HepG2 (cell line): ENCODE measurements around the gene GNG4. TPM values are rescaled to one million over a fixed set of nuclear protein-coding genes. Genes with fewer than 3 reads are reported as not detected.

Experiments used
- ATAC-seq: fragments of 200-7000 bp; cut with Tn5 transposase; 3 replicates; pipeline ENCODE4 v1.9.1; 2020; ENCODE audit warnings: mild to moderate bottlenecking, moderate library complexity
- BruUV-seq: library from RNA; stranded (reverse); fragments of 400-500 nt; replicated peaks from 2 replicates; lab custom pipeline; 2021; lab: Mats Ljungman, UMichigan
- CTCF ChIA-PET: fragments of 300-600 bp; formaldehyde crosslinking; extraction: SDS; loops from one replicate; lab custom pipeline; 2021; ENCODE audit warnings: low total read pairs, inconsistent platforms, low intra/inter-chr PET ratio; lab: Yijun Ruan, JAX
- POLR2A ChIA-PET: fragments of 350-600 bp; sonication (Branson Sonifier 250); formaldehyde crosslinking; loops from one replicate; lab custom pipeline; 2020; ENCODE audit warnings: antibody characterized with exemption, inconsistent platforms; lab: Yijun Ruan, JAX
- DNase-seq: peaks from one replicate; pipeline ENCODE4 v3.0.0-alpha.2; 2015; ENCODE audit warnings: low spot score
- FAIRE-seq: peaks from 3 replicates; lab custom pipeline; 2011; peaks lifted over from hg19 to GRCh38; lab: Jason Lieb, UNC
- H2AFZ ChIP-seq: one replicate; pipeline ENCODE4 v1.6.1; 2011; ENCODE audit warnings: low read length, inconsistent platforms
- H3K27ac ChIP-seq: fragments of 300-600 bp; 3 replicates; pipeline ENCODE4 v1.8.0; 2011; ENCODE audit warnings: mixed run types, mild to moderate bottlenecking, mixed read lengths, low read length, inconsistent platforms; ENCODE audit not compliant: insufficient read depth; ENCODE audit errors: extremely low read length
- H3K27me3 ChIP-seq, 2 experiments: fragments of 200-600 bp in 1 of 2; 2 replicates in 1 of 2; 3 replicates in 1 of 2; pipeline versions ENCODE4 v1.6.0 to v1.8.0; 2011; ENCODE audit warnings: low read length in 2 of 2, mild to moderate bottlenecking in 2 of 2, moderate library complexity in 2 of 2, inconsistent platforms in 1 of 2; ENCODE audit not compliant: insufficient read depth in 2 of 2, control insufficient read depth in 1 of 2
- H3K36me3 ChIP-seq, 2 experiments: fragments of 200-600 bp in 1 of 2; replicated peaks in 1 of 2; 2 replicates in 1 of 2; 3 replicates in 1 of 2; pipeline versions ENCODE4 v1.5.1 to v1.8.0; 2011; ENCODE audit warnings: low read length in 2 of 2, inconsistent platforms in 1 of 2; ENCODE audit not compliant: insufficient read depth in 2 of 2, control insufficient read depth in 1 of 2
- H3K4me1 ChIP-seq: 2 replicates; pipeline ENCODE4 v1.5.1; 2012; ENCODE audit warnings: low read length, inconsistent platforms; ENCODE audit not compliant: insufficient read depth
- H3K4me2 ChIP-seq: 2 replicates; pipeline ENCODE4 v1.6.0; 2011; ENCODE audit warnings: low read depth, low read length, inconsistent platforms
- H3K4me3 ChIP-seq, 3 experiments: fragments of 200-600 bp in 1 of 3; sonication (generic), shearing (Covaris generic) in 1 of 3; replicated peaks in 1 of 3; 2 replicates each; pipeline ENCODE4 v1.5.1; 2011 to 2016; ENCODE audit warnings: low read length in 3 of 3, inconsistent platforms in 2 of 3, low read depth in 2 of 3, mild to moderate bottlenecking in 2 of 3, control low read depth in 1 of 3, mixed read lengths in 1 of 3; ENCODE audit not compliant: insufficient read depth in 1 of 3
- H3K79me2 ChIP-seq: one replicate; pipeline ENCODE4 v1.6.1; 2011; ENCODE audit warnings: low read length, inconsistent platforms; ENCODE audit not compliant: insufficient read depth
- H3K9ac ChIP-seq: 2 replicates; pipeline ENCODE4 v1.6.0; 2011; ENCODE audit warnings: mild to moderate bottlenecking, low read depth, low read length, inconsistent platforms; ENCODE audit not compliant: insufficient read depth
- H3K9me3 ChIP-seq: 2 replicates; pipeline ENCODE4 v1.5.1; 2012; ENCODE audit warnings: mild to moderate bottlenecking, low read length
- H4K20me1 ChIP-seq: 2 replicates; pipeline ENCODE4 v1.6.0; 2011; ENCODE audit warnings: inconsistent platforms, mild to moderate bottlenecking, low read length, moderate library complexity; ENCODE audit not compliant: insufficient read depth
- CREB1 ChIP-seq, 2 experiments: fragments of 450-650 bp in 1 of 2; IDR thresholded peaks; 2 replicates each; pipeline ENCODE4 v1.6.1; 2016 to 2017; ENCODE audit warnings: control low read depth in 1 of 2, mild to moderate bottlenecking in 1 of 2, missing compliant biosample characterization in 1 of 2, missing genetic modification characterization in 1 of 2
- FOXP1 ChIP-seq, 2 experiments: fragments of 450-650 bp in 1 of 2; IDR thresholded peaks; 2 replicates each; pipeline ENCODE4 v1.6.1; 2017 to 2018; ENCODE audit warnings: antibody characterized with exemption in 1 of 2
- ISX ChIP-seq: sonication (generic); formaldehyde crosslinking; conservative IDR thresholded peaks from 2 replicates; pipeline ENCODE4 v1.5.0; 2020; ENCODE audit warnings: missing genetic modification reagents
- ZFX ChIP-seq: sonication (generic); formaldehyde crosslinking; IDR thresholded peaks from 2 replicates; pipeline ENCODE4 v1.4.0; 2020; ENCODE audit warnings: mild to moderate bottlenecking, low read depth, missing genetic modification reagents, moderate library complexity
- ZNF484 ChIP-seq: sonication (generic); formaldehyde crosslinking; IDR thresholded peaks from 2 replicates; pipeline ENCODE4 v1.5.1; 2020; ENCODE audit warnings: mild to moderate bottlenecking, low read depth, missing genetic modification reagents, borderline replicate concordance
- WGBS: methylation state at CpG from one replicate; pipeline ENCODE4 v1.1.6; 2017; ENCODE audit warnings: low lambda C conversion rate; 5-methylcytosine and 5-hydroxymethylcytosine counted together
- in situ Hi-C: cut with HindIII; loops from 2 replicates; pipeline ENCODE4 v1.10.0; 2017; ENCODE audit warnings: low pct_unique_long_range_greater_than_20kb; ENCODE audit not compliant: extremely low pct_ligation_motif_present
- intact Hi-C: fragments of 100-400 bp; cut with micrococcal nuclease; formaldehyde crosslinking; loops from one replicate; pipeline ENCODE4 v1.10.0; 2022; ENCODE audit not compliant: unreplicated experiment
- polyA plus RNA-seq, 8 experiments: library from polyadenylated mRNA; depleted of rRNA in 3 of 8; stranded (reverse) in 7 of 8; unstranded in 1 of 8; fragments of >200 nt; fragmentation: Illumina TruSeq in 4 of 8; extraction: Trizol in 4 of 8; gene quantifications; 2 replicates each; pipeline versions ENCODE4 v1.2.1 to v1.2.3, GENCODE V29; 2011 to 2016; ENCODE audit warnings: low read depth in 4 of 8, missing spikeins in 1 of 8, mixed read lengths in 1 of 8; ENCODE audit not compliant: insufficient read depth in 1 of 8
- total RNA-seq, 5 experiments: library from RNA; depleted of rRNA; stranded (reverse); fragments of >200 nt; fragmentation: Illumina TruSeq; extraction: Trizol; gene quantifications; 2 replicates each; pipeline ENCODE4 v1.2.3, GENCODE V29; 2016; ENCODE audit warnings: low read depth in 1 of 5
- TF ChIP-seq, protein P1 (sequence below), 2 experiments: sonication (generic) in 1 of 2; formaldehyde crosslinking in 1 of 2; IDR thresholded peaks; 2 replicates each; pipeline versions ENCODE4 v1.6.1 to v1.9.0; 2014 to 2022; ENCODE audit warnings: antibody characterized with exemption in 1 of 2, borderline replicate concordance in 1 of 2, inconsistent platforms in 1 of 2, low read depth in 1 of 2, missing genetic modification reagents in 1 of 2
- TF ChIP-seq, protein P2 (sequence below): sonication (generic); formaldehyde crosslinking; IDR thresholded peaks from 2 replicates; pipeline ENCODE4 v1.8.1; 2023; ENCODE audit warnings: mild to moderate bottlenecking, missing genetic modification reagents
- TF ChIP-seq, protein P3 (sequence below): sonication (generic); formaldehyde crosslinking; IDR thresholded peaks from 2 replicates; pipeline ENCODE4 v1.4.0; 2020; ENCODE audit warnings: mild to moderate bottlenecking, missing genetic modification reagents, borderline replicate concordance

Gene GNG4
- total and polyA plus RNA-seq, 2 of the 13 experiments (the other 11 are each of a cell fraction or from before 2014, with no cell fraction given) = 27.1 to 69.5 TPM

DNA sequence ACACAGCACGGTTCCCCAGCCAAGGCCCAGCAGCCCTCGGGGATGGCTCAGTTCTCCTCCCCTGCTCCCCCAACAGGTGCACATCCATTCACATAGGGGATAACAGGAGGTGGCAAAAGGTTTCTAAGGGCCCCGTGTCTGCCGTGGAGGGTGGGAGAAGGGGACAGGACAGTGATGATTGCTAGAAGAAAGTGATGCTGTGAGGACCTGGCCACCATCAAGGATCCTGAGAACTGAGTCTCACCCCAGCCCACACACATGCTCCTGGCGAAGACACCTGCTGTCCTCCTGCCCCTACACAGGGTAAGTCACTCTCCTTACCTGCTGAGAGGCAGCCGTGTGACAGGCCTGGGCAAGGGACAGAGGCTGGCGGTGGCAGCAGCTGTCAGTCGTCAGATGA, 54.5 kb downstream of the GNG4 start:
- H3K4me1 ChIP-seq = no peaks in the 10 kb centered on the region
- in situ Hi-C loops = no loop called here
- ChIA-PET POLR2A (no interaction called here), CTCF (no interaction called here)
- intact Hi-C loops = no loop called here
- no TSS peak for BruUV-seq
- no peak overlapping the region for H3K4me3 ChIP-seq
- 84% methylated on average over 5 of the region's 8 CpGs for WGBS
- no peaks in the 10 kb centered on the region for H3K27me3 ChIP-seq
- H2AFZ ChIP-seq = no peak overlapping the region
- H3K4me2 ChIP-seq = no peak overlapping the region
- no peaks in the 10 kb centered on the region for H4K20me1 ChIP-seq
- H3K9ac ChIP-seq = no peak overlapping the region
- no peaks in the 10 kb centered on the region for H3K9me3 ChIP-seq
- H3K27ac ChIP-seq = no peak overlapping the region
- ATAC-seq = no peak
- H3K36me3 ChIP-seq = peaks cover 7 to 17% of the 10 kb centered on the region in 2 experiments; a peak in 3 of 5 replicates
- no peaks in the 10 kb centered on the region for H3K79me2 ChIP-seq
- no peak for FAIRE-seq
- DNase-seq = no peak
- TF ChIP-seq, protein P1, sequence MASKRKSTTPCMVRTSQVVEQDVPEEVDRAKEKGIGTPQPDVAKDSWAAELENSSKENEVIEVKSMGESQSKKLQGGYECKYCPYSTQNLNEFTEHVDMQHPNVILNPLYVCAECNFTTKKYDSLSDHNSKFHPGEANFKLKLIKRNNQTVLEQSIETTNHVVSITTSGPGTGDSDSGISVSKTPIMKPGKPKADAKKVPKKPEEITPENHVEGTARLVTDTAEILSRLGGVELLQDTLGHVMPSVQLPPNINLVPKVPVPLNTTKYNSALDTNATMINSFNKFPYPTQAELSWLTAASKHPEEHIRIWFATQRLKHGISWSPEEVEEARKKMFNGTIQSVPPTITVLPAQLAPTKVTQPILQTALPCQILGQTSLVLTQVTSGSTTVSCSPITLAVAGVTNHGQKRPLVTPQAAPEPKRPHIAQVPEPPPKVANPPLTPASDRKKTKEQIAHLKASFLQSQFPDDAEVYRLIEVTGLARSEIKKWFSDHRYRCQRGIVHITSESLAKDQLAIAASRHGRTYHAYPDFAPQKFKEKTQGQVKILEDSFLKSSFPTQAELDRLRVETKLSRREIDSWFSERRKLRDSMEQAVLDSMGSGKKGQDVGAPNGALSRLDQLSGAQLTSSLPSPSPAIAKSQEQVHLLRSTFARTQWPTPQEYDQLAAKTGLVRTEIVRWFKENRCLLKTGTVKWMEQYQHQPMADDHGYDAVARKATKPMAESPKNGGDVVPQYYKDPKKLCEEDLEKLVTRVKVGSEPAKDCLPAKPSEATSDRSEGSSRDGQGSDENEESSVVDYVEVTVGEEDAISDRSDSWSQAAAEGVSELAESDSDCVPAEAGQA (IDR thresholded peaks at IDR 0.05; ENCODE audit: low read depth) = no peak
- TF ChIP-seq, protein P1 (CRISPR knock-in tag; IDR thresholded peaks at IDR 0.05; ENCODE audit: borderline replicate concordance) = no peak
- TF ChIP-seq FOXP1 (IDR thresholded peaks at IDR 0.05) = no peak
- TF ChIP-seq FOXP1 (CRISPR knock-in tag; IDR thresholded peaks at IDR 0.05) = no peak
- TF ChIP-seq, protein P2, sequence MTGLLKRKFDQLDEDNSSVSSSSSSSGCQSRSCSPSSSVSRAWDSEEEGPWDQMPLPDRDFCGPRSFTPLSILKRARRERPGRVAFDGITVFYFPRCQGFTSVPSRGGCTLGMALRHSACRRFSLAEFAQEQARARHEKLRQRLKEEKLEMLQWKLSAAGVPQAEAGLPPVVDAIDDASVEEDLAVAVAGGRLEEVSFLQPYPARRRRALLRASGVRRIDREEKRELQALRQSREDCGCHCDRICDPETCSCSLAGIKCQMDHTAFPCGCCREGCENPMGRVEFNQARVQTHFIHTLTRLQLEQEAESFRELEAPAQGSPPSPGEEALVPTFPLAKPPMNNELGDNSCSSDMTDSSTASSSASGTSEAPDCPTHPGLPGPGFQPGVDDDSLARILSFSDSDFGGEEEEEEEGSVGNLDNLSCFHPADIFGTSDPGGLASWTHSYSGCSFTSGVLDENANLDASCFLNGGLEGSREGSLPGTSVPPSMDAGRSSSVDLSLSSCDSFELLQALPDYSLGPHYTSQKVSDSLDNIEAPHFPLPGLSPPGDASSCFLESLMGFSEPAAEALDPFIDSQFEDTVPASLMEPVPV (CRISPR knock-in tag) = no peak
- no peak for TF ChIP-seq ZNF484 (CRISPR knock-in tag)
- TF ChIP-seq, protein P3, sequence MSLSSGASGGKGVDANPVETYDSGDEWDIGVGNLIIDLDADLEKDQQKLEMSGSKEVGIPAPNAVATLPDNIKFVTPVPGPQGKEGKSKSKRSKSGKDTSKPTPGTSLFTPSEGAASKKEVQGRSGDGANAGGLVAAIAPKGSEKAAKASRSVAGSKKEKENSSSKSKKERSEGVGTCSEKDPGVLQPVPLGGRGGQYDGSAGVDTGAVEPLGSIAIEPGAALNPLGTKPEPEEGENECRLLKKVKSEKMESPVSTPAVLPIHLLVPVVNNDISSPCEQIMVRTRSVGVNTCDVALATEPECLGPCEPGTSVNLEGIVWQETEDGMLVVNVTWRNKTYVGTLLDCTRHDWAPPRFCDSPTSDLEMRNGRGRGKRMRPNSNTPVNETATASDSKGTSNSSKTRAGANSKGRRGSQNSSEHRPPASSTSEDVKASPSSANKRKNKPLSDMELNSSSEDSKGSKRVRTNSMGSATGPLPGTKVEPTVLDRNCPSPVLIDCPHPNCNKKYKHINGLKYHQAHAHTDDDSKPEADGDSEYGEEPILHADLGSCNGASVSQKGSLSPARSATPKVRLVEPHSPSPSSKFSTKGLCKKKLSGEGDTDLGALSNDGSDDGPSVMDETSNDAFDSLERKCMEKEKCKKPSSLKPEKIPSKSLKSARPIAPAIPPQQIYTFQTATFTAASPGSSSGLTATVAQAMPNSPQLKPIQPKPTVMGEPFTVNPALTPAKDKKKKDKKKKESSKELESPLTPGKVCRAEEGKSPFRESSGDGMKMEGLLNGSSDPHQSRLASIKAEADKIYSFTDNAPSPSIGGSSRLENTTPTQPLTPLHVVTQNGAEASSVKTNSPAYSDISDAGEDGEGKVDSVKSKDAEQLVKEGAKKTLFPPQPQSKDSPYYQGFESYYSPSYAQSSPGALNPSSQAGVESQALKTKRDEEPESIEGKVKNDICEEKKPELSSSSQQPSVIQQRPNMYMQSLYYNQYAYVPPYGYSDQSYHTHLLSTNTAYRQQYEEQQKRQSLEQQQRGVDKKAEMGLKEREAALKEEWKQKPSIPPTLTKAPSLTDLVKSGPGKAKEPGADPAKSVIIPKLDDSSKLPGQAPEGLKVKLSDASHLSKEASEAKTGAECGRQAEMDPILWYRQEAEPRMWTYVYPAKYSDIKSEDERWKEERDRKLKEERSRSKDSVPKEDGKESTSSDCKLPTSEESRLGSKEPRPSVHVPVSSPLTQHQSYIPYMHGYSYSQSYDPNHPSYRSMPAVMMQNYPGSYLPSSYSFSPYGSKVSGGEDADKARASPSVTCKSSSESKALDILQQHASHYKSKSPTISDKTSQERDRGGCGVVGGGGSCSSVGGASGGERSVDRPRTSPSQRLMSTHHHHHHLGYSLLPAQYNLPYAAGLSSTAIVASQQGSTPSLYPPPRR (CRISPR knock-in tag) = no peak
- no peak for TF ChIP-seq ISX (CRISPR knock-in tag)
- TF ChIP-seq ZFX (CRISPR knock-in tag) = no peak
- TF ChIP-seq CREB1 (IDR thresholded peaks at IDR 0.05) = no peak
- no peak for TF ChIP-seq CREB1 (CRISPR knock-in tag; IDR thresholded peaks at IDR 0.05)
